Epithelial cell of esophagus (primary cell): ENCODE results near the gene SAFB.

Source experiments
- DNase-seq: peaks from one replicate; pipeline ENCODE4 v3.0.0; 2010; ENCODE audit warnings: low read depth
- H3K4me3 ChIP-seq: 2 replicates; pipeline ENCODE4 v1.5.1; 2011; ENCODE audit warnings: mild to moderate bottlenecking, low read length, control low read depth
- TF ChIP-seq, protein P1 (sequence below): IDR thresholded peaks from 2 replicates; pipeline ENCODE4 v1.5.1; 2011; ENCODE audit warnings: low read depth, mild to moderate bottlenecking, low read length, control low read depth, inconsistent platforms; ENCODE audit not compliant: insufficient read depth; ENCODE audit errors: missing control alignments

The SAFB gene

DNA sequence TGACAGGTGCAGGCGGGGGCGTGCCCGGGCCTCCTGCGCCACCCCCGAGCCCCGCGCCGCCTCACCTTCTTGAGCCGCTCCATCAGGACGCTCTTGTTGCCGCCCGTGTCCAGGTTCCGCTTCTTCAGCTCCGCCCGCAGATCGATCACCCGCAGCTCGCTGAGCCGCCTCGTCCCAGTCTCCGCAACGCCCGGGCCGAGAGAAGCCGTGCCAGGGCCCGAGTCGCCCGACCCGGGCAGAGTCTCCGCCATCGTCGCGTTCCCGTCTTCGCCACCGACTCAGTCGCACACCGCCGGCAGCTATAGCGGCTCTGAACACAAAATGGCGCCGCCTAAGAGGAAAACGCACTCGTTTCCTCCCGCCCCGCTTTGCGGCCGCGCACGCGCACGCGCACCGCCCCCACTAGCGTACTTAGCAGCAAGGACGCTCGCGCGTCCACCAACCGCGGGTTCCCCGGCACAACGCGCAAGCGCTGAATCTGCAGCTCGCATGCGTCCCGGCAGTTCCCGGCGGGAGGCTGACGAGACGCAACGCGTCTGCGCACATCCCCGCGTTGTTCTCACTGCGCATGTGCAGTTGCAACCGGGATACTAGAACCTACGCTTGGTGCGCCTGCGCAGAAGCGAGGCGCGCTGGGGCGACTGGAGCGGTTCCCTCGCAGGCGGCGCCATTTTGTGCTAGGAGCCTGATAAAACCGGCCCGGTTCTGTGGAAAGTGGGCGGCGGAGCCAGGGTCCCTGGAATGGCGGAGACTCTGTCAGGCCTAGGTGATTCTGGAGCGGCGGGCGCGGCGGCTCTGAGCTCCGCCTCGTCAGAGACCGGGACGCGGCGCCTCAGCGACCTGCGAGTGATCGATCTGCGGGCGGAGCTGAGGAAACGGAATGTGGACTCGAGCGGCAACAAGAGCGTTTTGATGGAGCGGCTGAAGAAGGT lies at the start of gene SAFB, which contains the start of gene SAFB2:
TSS of gene SAFB (plus strand) at position 619 of the 932 bp plus-strand sequence. CDS start at position 742, 123 bp downstream.
TSS of gene SAFB2 (minus strand) at position 312 of the 932 bp plus-strand sequence. CDS start at position 251, 61 bp downstream.
- TF ChIP-seq, protein P1, sequence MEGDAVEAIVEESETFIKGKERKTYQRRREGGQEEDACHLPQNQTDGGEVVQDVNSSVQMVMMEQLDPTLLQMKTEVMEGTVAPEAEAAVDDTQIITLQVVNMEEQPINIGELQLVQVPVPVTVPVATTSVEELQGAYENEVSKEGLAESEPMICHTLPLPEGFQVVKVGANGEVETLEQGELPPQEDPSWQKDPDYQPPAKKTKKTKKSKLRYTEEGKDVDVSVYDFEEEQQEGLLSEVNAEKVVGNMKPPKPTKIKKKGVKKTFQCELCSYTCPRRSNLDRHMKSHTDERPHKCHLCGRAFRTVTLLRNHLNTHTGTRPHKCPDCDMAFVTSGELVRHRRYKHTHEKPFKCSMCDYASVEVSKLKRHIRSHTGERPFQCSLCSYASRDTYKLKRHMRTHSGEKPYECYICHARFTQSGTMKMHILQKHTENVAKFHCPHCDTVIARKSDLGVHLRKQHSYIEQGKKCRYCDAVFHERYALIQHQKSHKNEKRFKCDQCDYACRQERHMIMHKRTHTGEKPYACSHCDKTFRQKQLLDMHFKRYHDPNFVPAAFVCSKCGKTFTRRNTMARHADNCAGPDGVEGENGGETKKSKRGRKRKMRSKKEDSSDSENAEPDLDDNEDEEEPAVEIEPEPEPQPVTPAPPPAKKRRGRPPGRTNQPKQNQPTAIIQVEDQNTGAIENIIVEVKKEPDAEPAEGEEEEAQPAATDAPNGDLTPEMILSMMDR: no peak
- H3K4me3 ChIP-seq: peak within 1 kb of the TSS; percentile 99
- DNase-seq: peak; percentile 100

- no peak overlapping the region for H3K4me3 ChIP-seq
- TF ChIP-seq, protein P1: no peak
- no peak for DNase-seq
Observed at GRCh38 chr19:5575590-5575989, 47.3 kb upstream of the SAFB start.

GRCh38 chr19:5578097-5578846 lies 44.6 kb upstream of the SAFB start:
- peak; percentile 63 for DNase-seq
- peak overlapping the region; percentile 42 for H3K4me3 ChIP-seq
- TF ChIP-seq, protein P1: peak; percentile 90

GRCh38 chr19:5579286-5579685 lies 43.6 kb upstream of the SAFB start:
- H3K4me3 ChIP-seq: no peak overlapping the region
- DNase-seq: no peak
- TF ChIP-seq, protein P1: no peak

DNA sequence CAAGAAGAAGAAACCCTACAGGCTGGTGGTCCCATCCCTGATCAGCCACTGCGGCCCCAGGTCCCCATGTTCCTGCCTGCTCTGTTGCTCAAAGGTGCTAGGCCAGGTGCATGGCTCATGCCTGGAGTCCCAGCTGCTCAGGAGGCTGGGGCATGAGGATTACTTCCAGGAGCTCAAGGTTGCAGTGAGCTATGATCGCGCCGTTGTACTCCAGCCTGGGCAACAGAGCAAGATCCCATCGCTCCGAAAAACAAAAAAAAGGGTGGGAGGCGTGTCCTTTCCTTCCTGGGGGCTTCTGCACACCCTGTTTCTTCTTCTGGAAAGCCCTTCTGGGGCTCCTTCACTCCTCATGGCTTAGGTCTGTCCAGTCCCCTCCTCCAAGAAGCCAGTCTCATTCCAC lies 43.2 kb upstream of the SAFB start:
- H3K4me3 ChIP-seq: no peak overlapping the region
- TF ChIP-seq, protein P1: no peak
- no peak for DNase-seq

- no peak for DNase-seq
- TF ChIP-seq, protein P1: no peak
- H3K4me3 ChIP-seq: no peak overlapping the region
Observed at GRCh38 chr19:5580161-5580571, 42.7 kb upstream of the SAFB start.
